H9 (cell line): ENCODE measurements around the gene SETD1A. TPM values are rescaled to one million over a fixed set of nuclear protein-coding genes. Genes with fewer than 3 reads are reported as not detected.

Source experiments
- DNase-seq: peaks from one replicate; pipeline ENCODE4 v3.0.0-alpha.2; 2017
- H2AFZ ChIP-seq: one replicate; pipeline ENCODE4 v1.6.1; 2013; ENCODE audit warnings: mild to moderate bottlenecking, low read length, control low read depth, moderate library complexity
- H2AK5ac ChIP-seq: 2 replicates; pipeline ENCODE4 v1.6.1; 2013; ENCODE audit warnings: low read length, control low read depth, mixed read lengths; ENCODE audit not compliant: insufficient read length
- H2BK120ac ChIP-seq: one replicate; pipeline ENCODE4 v1.6.1; 2013; ENCODE audit warnings: low read depth, mild to moderate bottlenecking, low read length, control low read depth, inconsistent platforms; ENCODE audit not compliant: poor library complexity, severe bottlenecking
- H2BK12ac ChIP-seq: 2 replicates; pipeline ENCODE4 v1.6.1; 2013; ENCODE audit warnings: low read length, control low read depth, mixed read lengths, low read depth; ENCODE audit not compliant: insufficient read length
- H2BK15ac ChIP-seq: 2 replicates; pipeline ENCODE4 v1.6.1; 2013; ENCODE audit warnings: low read depth, low read length, control low read depth
- H2BK20ac ChIP-seq: one replicate; pipeline ENCODE4 v1.6.1; 2013; ENCODE audit warnings: low read depth, mild to moderate bottlenecking, low read length, control low read depth, inconsistent platforms; ENCODE audit not compliant: poor library complexity, severe bottlenecking
- H2BK5ac ChIP-seq: 2 replicates; pipeline ENCODE4 v1.6.1; 2013; ENCODE audit warnings: low read length, control low read depth, mixed read lengths; ENCODE audit not compliant: insufficient read length
- H3K14ac ChIP-seq: 2 replicates; pipeline ENCODE4 v1.6.1; 2013; ENCODE audit warnings: low read length, control low read depth; ENCODE audit not compliant: insufficient read depth
- H3K18ac ChIP-seq: 2 replicates; pipeline ENCODE4 v1.6.1; 2013; ENCODE audit warnings: low read depth, mild to moderate bottlenecking, mixed read lengths, low read length, control low read depth; ENCODE audit not compliant: insufficient read length
- H3K23ac ChIP-seq: 2 replicates; pipeline ENCODE4 v1.6.1; 2013; ENCODE audit warnings: low read length, control low read depth, mixed read lengths, low read depth; ENCODE audit not compliant: insufficient read length
- H3K23me2 ChIP-seq: 2 replicates; pipeline ENCODE4 v1.6.1; 2013; ENCODE audit warnings: low read depth, mild to moderate bottlenecking, mixed read lengths, low read length, control low read depth; ENCODE audit not compliant: insufficient read length, poor library complexity, severe bottlenecking
- H3K27ac ChIP-seq: 2 replicates; pipeline ENCODE4 v1.5.1; 2013; ENCODE audit warnings: low read length, control low read depth, mixed read lengths, low read depth; ENCODE audit not compliant: insufficient read length
- H3K27me3 ChIP-seq: 2 replicates; pipeline ENCODE4 v1.6.1; 2013; ENCODE audit warnings: low read length, control low read depth, inconsistent platforms; ENCODE audit not compliant: insufficient read depth
- H3K4ac ChIP-seq: 2 replicates; pipeline ENCODE4 v1.6.1; 2013; ENCODE audit warnings: low read depth, mild to moderate bottlenecking, control low read depth, inconsistent platforms, low read length, moderate library complexity
- H3K4me1 ChIP-seq: 2 replicates; pipeline ENCODE4 v1.6.1; 2013; ENCODE audit warnings: low read length, control low read depth, inconsistent platforms; ENCODE audit not compliant: insufficient read depth
- H3K4me2 ChIP-seq: 2 replicates; pipeline ENCODE4 v1.6.1; 2013; ENCODE audit warnings: low read length, control low read depth, mixed read lengths; ENCODE audit not compliant: insufficient read length, insufficient read depth
- H3K56ac ChIP-seq: 2 replicates; pipeline ENCODE4 v1.6.1; 2013; ENCODE audit warnings: low read depth, mild to moderate bottlenecking, mixed read lengths, low read length, control low read depth; ENCODE audit not compliant: insufficient read length
- H3K79me1 ChIP-seq: 2 replicates; pipeline ENCODE4 v1.6.1; 2013; ENCODE audit warnings: low read depth, mild to moderate bottlenecking, moderate library complexity, low read length, control low read depth, inconsistent platforms; ENCODE audit not compliant: insufficient read depth, poor library complexity, severe bottlenecking
- H3K79me2 ChIP-seq: 2 replicates; pipeline ENCODE4 v1.6.1; 2013; ENCODE audit warnings: low read length, control low read depth, inconsistent platforms; ENCODE audit not compliant: insufficient read depth
- H3K9ac ChIP-seq: 2 replicates; pipeline ENCODE4 v1.6.1; 2013; ENCODE audit warnings: low read length, control low read depth, mixed read lengths; ENCODE audit not compliant: insufficient read length; ENCODE audit errors: extremely low read depth
- H3K9me3 ChIP-seq: one replicate; pipeline ENCODE4 v1.6.1; 2013; ENCODE audit warnings: low read depth, low read length, inconsistent platforms; ENCODE audit not compliant: control insufficient read depth
- H3T11ph ChIP-seq: one replicate; pipeline ENCODE4 v1.6.1; 2013; ENCODE audit warnings: mild to moderate bottlenecking, low read length, control low read depth, inconsistent platforms
- H4K20me1 ChIP-seq: one replicate; pipeline ENCODE4 v1.6.1; 2013; ENCODE audit not compliant: control insufficient read depth, insufficient read length, insufficient read depth
- H4K5ac ChIP-seq: 2 replicates; pipeline ENCODE4 v1.6.1; 2013; ENCODE audit warnings: low read depth, mild to moderate bottlenecking, mixed read lengths, low read length, control low read depth; ENCODE audit not compliant: insufficient read length
- H4K8ac ChIP-seq: replicated peaks from 2 replicates; pipeline ENCODE4 v1.6.1; 2013; ENCODE audit warnings: low read length, control low read depth, mixed read lengths, low read depth; ENCODE audit not compliant: insufficient read length
- H4K91ac ChIP-seq: 2 replicates; pipeline ENCODE4 v1.6.1; 2013; ENCODE audit warnings: low read depth, mild to moderate bottlenecking, moderate library complexity, mixed read lengths, low read length, control low read depth; ENCODE audit not compliant: insufficient read length
- H3K27ac Mint-ChIP-seq, 3 experiments: 2 replicates in 2 of 3; 3 replicates in 1 of 3; pipeline ENCODE4 v1.8.0; 2020 to 2021; ENCODE audit warnings: mixed read lengths in 3 of 3, mild to moderate bottlenecking in 1 of 3, moderate library complexity in 1 of 3
- H3K27me3 Mint-ChIP-seq: 2 replicates; pipeline ENCODE4 v1.8.0; 2021; ENCODE audit warnings: low read depth, mild to moderate bottlenecking, moderate library complexity, mixed read lengths
- H3K36me3 Mint-ChIP-seq, 3 experiments: 2 replicates in 2 of 3; 3 replicates in 1 of 3; pipeline ENCODE4 v1.8.0; 2020 to 2021; ENCODE audit warnings: low read depth in 3 of 3, mixed read lengths in 3 of 3; ENCODE audit not compliant: insufficient read depth in 1 of 3
- H3K4me1 Mint-ChIP-seq, 2 experiments: 2 replicates each; pipeline ENCODE4 v1.8.0; 2020; ENCODE audit warnings: mixed read lengths in 2 of 2
- H3K4me3 Mint-ChIP-seq, 2 experiments: 2 replicates in 1 of 2; 3 replicates in 1 of 2; pipeline ENCODE4 v1.8.0; 2020 to 2021; ENCODE audit warnings: mild to moderate bottlenecking in 2 of 2, mixed read lengths in 2 of 2, moderate library complexity in 1 of 2
- H3K9me3 Mint-ChIP-seq, 2 experiments: 2 replicates in 1 of 2; 3 replicates in 1 of 2; pipeline ENCODE4 v1.8.0; 2020; ENCODE audit warnings: mild to moderate bottlenecking in 2 of 2, mixed read lengths in 2 of 2, moderate library complexity in 1 of 2
- WGBS: extraction: QIAGEN DNeasy Blood & Tissue Kit; methylation state at CpG from one replicate; pipeline ENCODE4 v1.1.7; 2013; ENCODE audit warnings: missing lambda C conversion rate, low lambda C conversion rate, mixed read lengths; ENCODE audit not compliant: insufficient read length; ENCODE audit errors: extremely low coverage; 5-methylcytosine and 5-hydroxymethylcytosine counted together
- total RNA-seq: library from RNA; stranded (reverse); gene quantifications from 2 replicates; pipeline ENCODE4 v1.2.1, GENCODE V29; 2021
- TF ChIP-seq, protein P1 (sequence below): fragments of 200-600 bp; sonication (generic); conservative IDR thresholded peaks from 3 replicates; pipeline ENCODE4 v1.8.0; 2021; ENCODE audit warnings: antibody characterized with exemption, mild to moderate bottlenecking

Gene SETD1A
- total RNA-seq, 1 experiment from 2014 or later, result 36.9 TPM

DNA sequence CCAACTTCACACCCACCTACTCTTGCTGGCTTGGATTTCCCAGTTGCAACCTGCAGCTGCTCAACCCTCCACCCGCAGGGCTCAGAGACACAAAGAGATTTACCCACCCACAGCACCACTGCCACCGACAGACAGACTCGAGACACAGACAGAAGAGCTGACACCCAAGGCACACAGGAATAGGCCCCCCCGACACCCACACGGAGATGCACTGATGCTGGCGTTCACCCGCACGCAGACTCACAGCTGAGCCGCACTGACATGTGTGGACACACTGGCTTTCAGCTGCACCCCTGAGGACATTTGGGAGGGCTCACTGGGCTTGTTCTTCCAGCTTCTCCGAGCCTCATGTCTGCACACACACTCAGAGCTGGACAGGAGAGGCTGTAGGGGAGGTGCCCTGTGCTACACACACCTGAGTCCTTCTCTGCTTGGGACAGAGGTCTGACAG lies 44.7 kb downstream of the SETD1A start:
- Histone ChIP-seq H4K5ac (no peak overlapping the region), H2AFZ (no peak overlapping the region), H3K14ac (no peak overlapping the region), H2BK12ac (no peak overlapping the region), H3K18ac (no peak overlapping the region), H3K79me1 (no peaks in the 10 kb centered on the region), H3K27ac (no peak overlapping the region), H2BK120ac (no peak overlapping the region), H2BK5ac (no peak overlapping the region), H3T11ph (no peak overlapping the region), H3K79me2 (no peaks in the 10 kb centered on the region; the same call in 1 of the 2 replicates), H3K4me2 (no peak overlapping the region), H2BK15ac (no peak overlapping the region), H4K20me1 (no peaks in the 10 kb centered on the region), H2AK5ac (no peak overlapping the region), H3K4ac (no peak overlapping the region), H2BK20ac (no peak overlapping the region), H3K23ac (no peak overlapping the region), H3K4me1 (no peaks in the 10 kb centered on the region), H3K23me2 (peaks cover 4% of the 10 kb centered on the region), H3K9ac (no peak overlapping the region), H4K91ac (no peak overlapping the region), H3K27me3 (no peaks in the 10 kb centered on the region), H3K9me3 (no peaks in the 10 kb centered on the region), H4K8ac (no peak overlapping the region), H3K56ac (no peak overlapping the region)
- no CpG with 5 or more reads among the region's 10 CpGs for WGBS
- Mint-ChIP-seq H3K4me1 (peaks cover 17 to 28% of the 10 kb centered on the region in 2 experiments), H3K9me3 (no peaks in the 10 kb centered on the region), H3K27me3 (peaks cover 6% of the 10 kb centered on the region; the same call in 1 of the 2 replicates), H3K4me3 (no peak overlapping the region), H3K27ac (peak overlapping the region in 2 of 3 experiments; percentile 30 to 85; a peak in 2 of 7 replicates), H3K36me3 (0 out of 7 replicates have a peak, but pooled peaks cover 0 to 3% (median 0%) of the 10 kb centered on the region in 3 experiments)
- TF ChIP-seq, protein P1, sequence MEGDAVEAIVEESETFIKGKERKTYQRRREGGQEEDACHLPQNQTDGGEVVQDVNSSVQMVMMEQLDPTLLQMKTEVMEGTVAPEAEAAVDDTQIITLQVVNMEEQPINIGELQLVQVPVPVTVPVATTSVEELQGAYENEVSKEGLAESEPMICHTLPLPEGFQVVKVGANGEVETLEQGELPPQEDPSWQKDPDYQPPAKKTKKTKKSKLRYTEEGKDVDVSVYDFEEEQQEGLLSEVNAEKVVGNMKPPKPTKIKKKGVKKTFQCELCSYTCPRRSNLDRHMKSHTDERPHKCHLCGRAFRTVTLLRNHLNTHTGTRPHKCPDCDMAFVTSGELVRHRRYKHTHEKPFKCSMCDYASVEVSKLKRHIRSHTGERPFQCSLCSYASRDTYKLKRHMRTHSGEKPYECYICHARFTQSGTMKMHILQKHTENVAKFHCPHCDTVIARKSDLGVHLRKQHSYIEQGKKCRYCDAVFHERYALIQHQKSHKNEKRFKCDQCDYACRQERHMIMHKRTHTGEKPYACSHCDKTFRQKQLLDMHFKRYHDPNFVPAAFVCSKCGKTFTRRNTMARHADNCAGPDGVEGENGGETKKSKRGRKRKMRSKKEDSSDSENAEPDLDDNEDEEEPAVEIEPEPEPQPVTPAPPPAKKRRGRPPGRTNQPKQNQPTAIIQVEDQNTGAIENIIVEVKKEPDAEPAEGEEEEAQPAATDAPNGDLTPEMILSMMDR, result no peak
- DNase-seq, result no peak
